HepG2 (cell line): Measurements from ENCODE around the gene OXLD1. TPM values are rescaled to one million over a fixed set of nuclear protein-coding genes. Genes with fewer than 3 reads are reported as not detected.

ENCODE experiments used
- HHEX ChIP-seq: IDR thresholded peaks from 2 replicates; pipeline ENCODE4 v1.6.1; 2016; ENCODE audit warnings: control low read depth
- HOXA5 ChIP-seq: sonication (generic); formaldehyde crosslinking; IDR thresholded peaks from 2 replicates; pipeline ENCODE4 v1.4.0; 2020; ENCODE audit warnings: missing genetic modification reagents
- ISX ChIP-seq: sonication (generic); formaldehyde crosslinking; conservative IDR thresholded peaks from 2 replicates; pipeline ENCODE4 v1.5.0; 2020; ENCODE audit warnings: missing genetic modification reagents
- NFKB2 ChIP-seq: sonication (generic); formaldehyde crosslinking; IDR thresholded peaks from 2 replicates; pipeline ENCODE4 v1.4.0; 2020; ENCODE audit warnings: missing genetic modification reagents, borderline replicate concordance
- NONO ChIP-seq, 2 experiments: fragments of 450-650 bp in 1 of 2; sonication (generic) in 1 of 2; formaldehyde crosslinking in 1 of 2; IDR thresholded peaks in 1 of 2; conservative IDR thresholded peaks in 1 of 2; 2 replicates each; pipeline versions ENCODE4 v1.6.1 to v1.8.0; 2017 to 2022; ENCODE audit warnings: mild to moderate bottlenecking in 1 of 2, missing genetic modification reagents in 1 of 2, moderate library complexity in 1 of 2
- RFX1 ChIP-seq: fragments of 450-650 bp; IDR thresholded peaks from 2 replicates; pipeline ENCODE4 v1.6.1; 2017
- YEATS2 ChIP-seq: sonication (generic); formaldehyde crosslinking; IDR thresholded peaks from 2 replicates; pipeline ENCODE4 v1.4.0; 2020; ENCODE audit warnings: missing genetic modification reagents, borderline replicate concordance
- ZBTB33 ChIP-seq: sonication (generic); formaldehyde crosslinking; IDR thresholded peaks from 2 replicates; pipeline ENCODE4 v1.4.0; 2020; ENCODE audit warnings: missing genetic modification reagents
- ZFP82 ChIP-seq: sonication (generic); formaldehyde crosslinking; IDR thresholded peaks from 2 replicates; pipeline ENCODE4 v1.5.1; 2020; ENCODE audit warnings: mild to moderate bottlenecking, missing genetic modification reagents, borderline replicate concordance
- ZGPAT ChIP-seq: IDR thresholded peaks from 2 replicates; pipeline ENCODE4 v1.6.1; 2016; ENCODE audit warnings: mild to moderate bottlenecking
- ZNF256 ChIP-seq: sonication (generic); formaldehyde crosslinking; conservative IDR thresholded peaks from 2 replicates; pipeline ENCODE4 v1.4.0; 2020; ENCODE audit warnings: missing genetic modification reagents
- ZNF318 ChIP-seq: sonication (generic); formaldehyde crosslinking; IDR thresholded peaks from 2 replicates; pipeline ENCODE4 v1.4.0; 2020; ENCODE audit warnings: mild to moderate bottlenecking, missing genetic modification reagents
- ZNF33A ChIP-seq: sonication (generic); formaldehyde crosslinking; IDR thresholded peaks from 2 replicates; pipeline ENCODE4 v1.5.1; 2020; ENCODE audit warnings: missing genetic modification reagents, mild to moderate bottlenecking, moderate library complexity, borderline replicate concordance
- ZNF367 ChIP-seq: sonication (generic); formaldehyde crosslinking; IDR thresholded peaks from 2 replicates; pipeline ENCODE4 v1.4.0; 2020; ENCODE audit warnings: missing genetic modification reagents, borderline replicate concordance
- polyA plus RNA-seq, 8 experiments: library from polyadenylated mRNA; depleted of rRNA in 3 of 8; stranded (reverse) in 7 of 8; unstranded in 1 of 8; fragments of >200 nt; fragmentation: Illumina TruSeq in 4 of 8; extraction: Trizol in 4 of 8; gene quantifications; 2 replicates each; pipeline versions ENCODE4 v1.2.1 to v1.2.3, GENCODE V29; 2011 to 2016; ENCODE audit warnings: low read depth in 4 of 8, missing spikeins in 1 of 8, mixed read lengths in 1 of 8; ENCODE audit not compliant: insufficient read depth in 1 of 8
- total RNA-seq, 5 experiments: library from RNA; depleted of rRNA; stranded (reverse); fragments of >200 nt; fragmentation: Illumina TruSeq; extraction: Trizol; gene quantifications; 2 replicates each; pipeline ENCODE4 v1.2.3, GENCODE V29; 2016; ENCODE audit warnings: low read depth in 1 of 5
- TF ChIP-seq, protein P1 (sequence below): sonication (generic); formaldehyde crosslinking; IDR thresholded peaks from 2 replicates; pipeline ENCODE4 v1.8.0; 2022; ENCODE audit warnings: mild to moderate bottlenecking, missing genetic modification reagents

Gene OXLD1
- total and polyA plus RNA-seq, 2 of the 13 experiments (the other 11 are each of a cell fraction or from before 2014, with no cell fraction given): 27.1 to 37.5 TPM

GRCh38 chr17:81666342-81667191 lies at the start of gene OXLD1, which contains the start of gene CCDC137 (continued):
- TF ChIP-seq ZGPAT (peak; percentile 76; the same call in 1 of the 2 replicates), ZNF33A (CRISPR knock-in tag) (no peak), HHEX (CRISPR knock-in tag) (no peak; the same call in 1 of the 2 replicates), ISX (CRISPR knock-in tag) (0 out of 2 replicates have a peak, but pooled peaks have one; percentile 41), RFX1 (no peak), NONO (IDR thresholded peaks at IDR 0.05) (no peak), NONO (CRISPR knock-in tag; conservative IDR thresholded peaks at IDR 0.05) (peak; percentile 96), HOXA5 (CRISPR knock-in tag) (peak; percentile 92), ZNF367 (CRISPR knock-in tag) (no peak), ZBTB33 (CRISPR knock-in tag) (peak; percentile 57; the same call in 1 of the 2 replicates), ZNF318 (CRISPR knock-in tag) (peak; percentile 31; the same call in 1 of the 2 replicates), NFKB2 (CRISPR knock-in tag) (peak; percentile 94; the same call in 1 of the 2 replicates), ZFP82 (CRISPR knock-in tag) (no peak), ZNF256 (CRISPR knock-in tag) (0 out of 2 replicates have a peak, but pooled peaks have one; percentile 25), YEATS2 (CRISPR knock-in tag) (peak; percentile 94)
- TF ChIP-seq, protein P1, sequence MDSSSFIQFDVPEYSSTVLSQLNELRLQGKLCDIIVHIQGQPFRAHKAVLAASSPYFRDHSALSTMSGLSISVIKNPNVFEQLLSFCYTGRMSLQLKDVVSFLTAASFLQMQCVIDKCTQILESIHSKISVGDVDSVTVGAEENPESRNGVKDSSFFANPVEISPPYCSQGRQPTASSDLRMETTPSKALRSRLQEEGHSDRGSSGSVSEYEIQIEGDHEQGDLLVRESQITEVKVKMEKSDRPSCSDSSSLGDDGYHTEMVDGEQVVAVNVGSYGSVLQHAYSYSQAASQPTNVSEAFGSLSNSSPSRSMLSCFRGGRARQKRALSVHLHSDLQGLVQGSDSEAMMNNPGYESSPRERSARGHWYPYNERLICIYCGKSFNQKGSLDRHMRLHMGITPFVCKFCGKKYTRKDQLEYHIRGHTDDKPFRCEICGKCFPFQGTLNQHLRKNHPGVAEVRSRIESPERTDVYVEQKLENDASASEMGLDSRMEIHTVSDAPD (CRISPR knock-in tag): no peak; the same call in 1 of the 2 replicates
